ENCODE data around the gene KIF26B.

- no peak for TF ChIP-seq CTCF (IDR thresholded peaks at IDR 0.05; ENCODE audit: low read depth, low read length)
- TF ChIP-seq POLR2A (IDR thresholded peaks at IDR 0.05; ENCODE audit: extremely low read depth, insufficient read length): no peak
- no peak for TF ChIP-seq MYC (IDR thresholded peaks at IDR 0.05; ENCODE audit: low read depth, low read length)
- TF ChIP-seq MAX (IDR thresholded peaks at IDR 0.05; ENCODE audit: low read depth, low read length): no peak
Measured at GRCh38 chr1:245393694-245394093, 238.9 kb downstream of the KIF26B start.

Measured in NB4 (cell line).